AG09319 (cell line): ENCODE measurements around the gene MAN2A1.

Experiments
- DNase-seq: peaks from one replicate; pipeline ENCODE4 v3.0.0-alpha.2; 2010; ENCODE audit warnings: low read depth; ENCODE audit errors: extremely low read depth
- CTCF ChIP-seq: IDR thresholded peaks from 2 replicates; pipeline ENCODE4 v1.5.1; 2011; ENCODE audit warnings: low read depth, mild to moderate bottlenecking, inconsistent platforms, low read length, moderate library complexity

Gene MAN2A1

GRCh38 chr5:109697339-109697738 lies 7.6 kb downstream of the MAN2A1 start:
- TF ChIP-seq CTCF = no peak
- DNase-seq = no peak

GRCh38 chr5:109700516-109701153 lies 10.9 kb downstream of the MAN2A1 start:
- DNase-seq = no peak
- no peak for TF ChIP-seq CTCF

- no peak for TF ChIP-seq CTCF
- DNase-seq = no peak
Observed at GRCh38 chr5:109701252-109701651, 11.5 kb downstream of the MAN2A1 start.

- DNase-seq = no peak
- TF ChIP-seq CTCF = no peak
Observed at GRCh38 chr5:109701792-109702191, 12.1 kb downstream of the MAN2A1 start.

- no peak for TF ChIP-seq CTCF
- DNase-seq = no peak
Observed at GRCh38 chr5:109703166-109703565, 13.4 kb downstream of the MAN2A1 start.

- TF ChIP-seq CTCF = no peak
- no peak for DNase-seq
Observed at GRCh38 chr5:109703829-109704228, 14.1 kb downstream of the MAN2A1 start.

- DNase-seq = no peak
- no peak for TF ChIP-seq CTCF
Observed at GRCh38 chr5:109704282-109704952, 14.7 kb downstream of the MAN2A1 start.
